Skeletal muscle satellite cell (primary cell): Measurements from ENCODE around the gene CCDC93.
"Not testable (repeated sequence)": the region's sequence is repeated elsewhere in the genome, so short reads cannot be mapped to it uniquely, and the experiment has no call there.

ENCODE experiments used
- H3K27me3 ChIP-seq: 2 replicates; pipeline ENCODE4 v1.7.0; 2013; ENCODE audit warnings: low read length; ENCODE audit not compliant: control insufficient read depth, insufficient read depth
- H3K36me3 ChIP-seq: 2 replicates; pipeline ENCODE4 v1.7.0; 2013; ENCODE audit warnings: mild to moderate bottlenecking, control low read depth, low read length; ENCODE audit not compliant: insufficient read depth
- H3K4me1 ChIP-seq: 2 replicates; pipeline ENCODE4 v1.7.0; 2013; ENCODE audit warnings: low read length; ENCODE audit not compliant: control insufficient read depth, insufficient read depth
- H3K4me2 ChIP-seq: 2 replicates; pipeline ENCODE4 v1.7.0; 2013; ENCODE audit warnings: mild to moderate bottlenecking, low read length
- H3K4me3 ChIP-seq: 2 replicates; pipeline ENCODE4 v1.7.0; 2013; ENCODE audit warnings: low read length
- H3K9ac ChIP-seq: 2 replicates; pipeline ENCODE4 v1.7.0; 2013; ENCODE audit warnings: mild to moderate bottlenecking, low read depth, low read length, moderate library complexity
- H3K9me3 ChIP-seq: replicated peaks from 2 replicates; pipeline ENCODE4 v1.7.0; 2013; ENCODE audit warnings: mild to moderate bottlenecking, control low read depth, low read length

Gene CCDC93

GRCh38 chr2:117931978-117932377 is 81.9 kb downstream of the CCDC93 start:
- H3K4me1 ChIP-seq, result no peaks in the 10 kb centered on the region
- no peaks in the 10 kb centered on the region for H3K9me3 ChIP-seq
- peaks cover 73% of the 10 kb centered on the region for H3K36me3 ChIP-seq
- no peak overlapping the region for H3K4me3 ChIP-seq
- H3K27me3 ChIP-seq, result no peaks in the 10 kb centered on the region
- no peak overlapping the region for H3K9ac ChIP-seq
- H3K4me2 ChIP-seq, result no peak overlapping the region

- H3K4me2 ChIP-seq, result no peak overlapping the region
- H3K36me3 ChIP-seq, result peaks cover 68% of the 10 kb centered on the region
- H3K4me1 ChIP-seq, result no peaks in the 10 kb centered on the region
- H3K9me3 ChIP-seq, result no peaks in the 10 kb centered on the region
- no peak overlapping the region for H3K4me3 ChIP-seq
- H3K9ac ChIP-seq, result no peak overlapping the region
- H3K27me3 ChIP-seq, result no peaks in the 10 kb centered on the region
Measured at GRCh38 chr2:117931266-117931665, 82.6 kb downstream of the CCDC93 start.

- no peak overlapping the region for H3K4me3 ChIP-seq
- H3K36me3 ChIP-seq, result peaks cover 64% of the 10 kb centered on the region
- H3K4me1 ChIP-seq, result no peaks in the 10 kb centered on the region
- H3K9me3 ChIP-seq, result no peaks in the 10 kb centered on the region
- H3K9ac ChIP-seq, result no peak overlapping the region
- H3K27me3 ChIP-seq, result no peaks in the 10 kb centered on the region
- H3K4me2 ChIP-seq, result no peak overlapping the region
Measured at GRCh38 chr2:117930775-117931174, 83.1 kb downstream of the CCDC93 start.

DNA sequence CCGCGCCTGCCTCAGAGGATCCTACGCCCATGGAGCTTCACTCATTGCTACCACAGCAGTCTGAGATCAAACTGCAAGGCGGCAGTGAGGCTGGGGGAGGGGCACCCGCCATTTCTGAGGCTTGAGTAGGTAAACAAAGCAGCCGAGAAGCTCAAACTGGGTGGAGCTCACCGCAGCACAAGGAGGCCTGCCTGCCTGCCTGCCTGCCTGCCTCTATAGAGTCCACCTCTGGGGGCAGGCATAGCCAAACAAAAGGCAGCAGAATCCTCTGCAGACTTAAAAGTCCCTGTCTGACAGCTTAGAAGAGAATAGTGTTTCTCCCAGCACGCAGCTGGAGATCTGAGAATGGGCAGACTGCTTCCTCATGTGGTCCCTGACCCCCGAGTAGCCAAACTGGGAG is 90.4 kb downstream of the CCDC93 start:
- H3K9me3 ChIP-seq, H3K4me1 ChIP-seq, H3K27me3 ChIP-seq, H3K4me3 ChIP-seq, H3K9ac ChIP-seq, H3K4me2 ChIP-seq: not testable (repeated sequence)
- peaks cover 30% of the 10 kb centered on the region for H3K36me3 ChIP-seq

DNA sequence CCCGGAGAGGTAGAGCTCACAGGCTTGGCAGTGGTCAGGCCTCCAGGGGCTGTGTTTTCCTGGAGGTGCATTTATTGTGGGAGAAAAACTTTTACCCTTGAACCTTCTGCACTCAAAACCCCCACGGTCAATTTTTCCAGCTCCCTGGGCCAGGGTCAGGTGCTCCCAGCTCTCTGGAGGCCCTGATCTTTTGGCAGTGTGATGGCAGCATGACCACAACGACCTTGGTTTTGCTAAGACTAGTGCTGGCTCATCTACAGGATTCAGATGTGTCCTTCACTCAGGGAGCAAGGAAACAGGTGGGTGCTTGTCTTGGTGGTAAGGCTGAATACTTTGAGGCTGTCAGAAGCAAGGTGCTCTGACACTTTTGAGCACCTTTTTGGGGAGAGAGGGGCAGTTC is 92.3 kb downstream of the CCDC93 start:
- no peaks in the 10 kb centered on the region for H3K27me3 ChIP-seq
- peaks cover 43% of the 10 kb centered on the region for H3K36me3 ChIP-seq
- no peak overlapping the region for H3K9ac ChIP-seq
- H3K4me3 ChIP-seq, result no peak overlapping the region
- H3K4me2 ChIP-seq, result no peak overlapping the region
- no peaks in the 10 kb centered on the region for H3K4me1 ChIP-seq
- no peaks in the 10 kb centered on the region for H3K9me3 ChIP-seq

- Histone ChIP-seq H3K4me1 (no peaks in the 10 kb centered on the region), H3K27me3 (no peaks in the 10 kb centered on the region), H3K9ac (no peak overlapping the region), H3K36me3 (peaks cover 51% of the 10 kb centered on the region), H3K4me3 (no peak overlapping the region), H3K4me2 (no peak overlapping the region), H3K9me3 (no peaks in the 10 kb centered on the region)
Measured at GRCh38 chr2:117918608-117919007, 95.3 kb downstream of the CCDC93 start.

DNA sequence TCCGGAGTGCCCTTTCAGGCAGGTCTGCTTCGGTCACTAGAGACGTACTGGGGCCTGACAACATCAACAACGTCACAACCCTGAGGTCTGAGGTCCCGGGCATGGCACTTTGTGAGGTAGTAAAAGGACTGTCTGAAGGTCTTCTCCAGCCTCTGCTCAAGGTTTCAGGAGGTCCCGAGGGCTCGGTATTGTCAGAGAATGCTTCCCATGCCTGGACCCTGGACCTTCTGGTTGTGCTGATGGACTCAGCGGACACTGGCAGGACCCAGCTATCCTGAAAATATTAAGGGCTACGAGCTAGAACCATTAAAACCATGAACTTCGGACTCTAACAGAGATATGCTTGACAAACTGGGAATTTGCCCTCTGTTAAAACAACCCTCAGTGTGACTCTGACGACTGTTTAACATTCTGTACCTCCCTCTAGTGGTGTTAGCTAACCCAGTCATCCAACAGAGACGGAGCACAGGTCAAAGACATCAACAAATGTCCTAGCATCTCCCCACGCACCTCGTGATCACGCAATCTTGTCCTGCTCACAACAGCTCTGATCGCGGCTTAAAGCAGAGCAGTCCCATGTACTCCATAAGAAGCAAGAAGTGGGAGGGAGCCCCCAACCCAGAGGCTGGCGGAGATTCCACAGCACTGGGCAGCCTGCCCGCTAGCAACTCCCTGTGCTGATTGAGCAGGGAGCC is 96.5 kb downstream of the CCDC93 start:
- Histone ChIP-seq H3K4me3 (no peak overlapping the region), H3K9me3 (no peaks in the 10 kb centered on the region), H3K36me3 (peaks cover 48% of the 10 kb centered on the region), H3K4me2 (no peak overlapping the region), H3K4me1 (no peaks in the 10 kb centered on the region), H3K27me3 (no peaks in the 10 kb centered on the region), H3K9ac (no peak overlapping the region)

DNA sequence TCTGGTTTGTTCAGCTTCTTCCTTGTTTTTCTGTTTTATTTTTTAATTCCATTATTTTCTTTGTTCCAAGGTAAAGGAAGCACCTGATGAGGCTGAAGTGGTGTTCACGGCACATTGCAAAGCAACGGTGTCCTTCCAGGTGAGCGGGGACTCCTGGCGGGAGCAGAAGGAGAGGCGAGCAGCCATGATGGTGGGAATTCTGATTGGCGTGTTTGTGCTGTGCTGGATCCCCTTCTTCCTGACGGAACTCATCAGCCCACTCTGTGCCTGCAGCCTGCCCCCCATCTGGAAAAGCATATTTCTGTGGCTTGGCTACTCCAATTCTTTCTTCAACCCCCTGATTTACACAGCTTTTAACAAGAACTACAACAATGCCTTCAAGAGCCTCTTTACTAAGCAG is 110.9 kb downstream of the CCDC93 start:
- Histone ChIP-seq H3K9me3 (no peaks in the 10 kb centered on the region), H3K4me3 (no peak overlapping the region), H3K4me1 (no peaks in the 10 kb centered on the region), H3K27me3 (no peaks in the 10 kb centered on the region), H3K4me2 (no peak overlapping the region), H3K9ac (no peak overlapping the region), H3K36me3 (no peaks in the 10 kb centered on the region)

GRCh38 chr2:117888897-117889296 is 125.0 kb downstream of the CCDC93 start:
- Histone ChIP-seq H3K9me3 (no peaks in the 10 kb centered on the region), H3K4me2 (no peak overlapping the region), H3K27me3 (peaks cover 20% of the 10 kb centered on the region), H3K4me3 (no peak overlapping the region), H3K9ac (no peak overlapping the region), H3K36me3 (no peaks in the 10 kb centered on the region), H3K4me1 (no peaks in the 10 kb centered on the region)

DNA sequence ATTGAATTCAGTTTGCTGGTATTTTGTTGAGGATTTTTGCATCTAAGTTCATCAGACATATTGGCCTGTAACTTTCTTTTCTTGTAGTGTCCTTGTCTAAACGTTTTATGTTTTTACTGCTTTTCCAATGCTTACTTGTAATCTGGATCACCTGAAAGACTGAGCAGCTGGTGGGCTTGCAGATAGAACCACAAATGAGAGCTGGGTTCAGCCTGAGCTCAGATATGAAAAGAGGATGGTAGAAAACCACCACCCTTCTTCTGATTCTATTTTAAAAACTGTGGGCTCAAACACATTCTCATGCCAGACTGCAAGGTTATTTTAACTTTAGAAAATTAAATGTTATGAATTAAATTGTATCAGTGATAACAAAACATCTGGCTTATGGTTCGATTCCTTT is 128.6 kb downstream of the CCDC93 start:
- peaks cover 23% of the 10 kb centered on the region for H3K27me3 ChIP-seq
- H3K9ac ChIP-seq, result no peak overlapping the region
- no peaks in the 10 kb centered on the region for H3K4me1 ChIP-seq
- H3K4me2 ChIP-seq, result no peak overlapping the region
- no peaks in the 10 kb centered on the region for H3K9me3 ChIP-seq
- H3K36me3 ChIP-seq, result no peaks in the 10 kb centered on the region
- H3K4me3 ChIP-seq, result no peak overlapping the region

DNA sequence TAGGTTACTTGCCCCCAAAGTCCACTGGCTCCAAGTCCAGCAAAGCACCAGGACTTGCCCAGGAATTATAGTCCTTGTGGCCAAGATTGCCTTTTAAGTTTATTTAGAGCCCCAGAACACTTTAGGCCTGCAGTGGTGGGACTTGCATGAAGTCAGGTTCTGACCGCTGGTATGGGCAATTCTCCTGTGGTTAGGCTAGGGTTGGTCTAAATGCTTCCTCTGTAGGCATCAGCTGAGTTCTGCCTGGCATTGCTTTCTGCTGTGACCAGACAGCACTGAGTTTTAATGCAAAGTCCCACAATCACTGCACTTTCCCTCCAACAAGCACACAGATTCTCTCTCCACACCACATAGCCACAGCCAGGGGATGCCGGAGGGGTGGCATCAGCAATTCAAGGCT is 134.9 kb downstream of the CCDC93 start:
- H3K9me3 ChIP-seq, result no peaks in the 10 kb centered on the region
- H3K4me2 ChIP-seq, result no peak overlapping the region
- H3K9ac ChIP-seq, result no peak overlapping the region
- H3K4me3 ChIP-seq, result no peak overlapping the region
- no peaks in the 10 kb centered on the region for H3K4me1 ChIP-seq
- no peaks in the 10 kb centered on the region for H3K36me3 ChIP-seq
- peaks cover 29% of the 10 kb centered on the region for H3K27me3 ChIP-seq

DNA sequence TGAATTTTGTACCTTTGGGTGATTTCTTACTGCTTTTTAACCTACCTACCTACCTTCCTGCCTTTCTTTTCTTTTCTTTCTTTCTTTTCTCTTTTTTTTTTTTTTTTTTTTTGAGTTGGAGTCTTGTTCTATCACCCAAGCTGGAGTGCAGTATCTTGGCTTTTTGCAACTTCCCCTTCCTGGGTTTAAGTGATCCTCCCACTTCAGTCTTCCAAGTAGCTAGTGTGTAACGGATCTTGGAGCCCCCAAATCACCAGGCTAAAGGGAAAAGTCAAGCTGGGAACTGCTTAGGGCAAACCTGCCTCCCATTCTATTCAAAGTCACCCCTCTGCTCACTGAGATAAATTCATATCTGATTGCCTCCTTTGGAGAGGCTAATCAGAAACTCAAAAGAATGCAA is 138.1 kb downstream of the CCDC93 start:
- H3K4me2 ChIP-seq, result no peak overlapping the region
- H3K36me3 ChIP-seq, result no peaks in the 10 kb centered on the region
- peaks cover 26% of the 10 kb centered on the region for H3K27me3 ChIP-seq
- no peak overlapping the region for H3K9ac ChIP-seq
- no peak overlapping the region for H3K4me3 ChIP-seq
- no peaks in the 10 kb centered on the region for H3K9me3 ChIP-seq
- H3K4me1 ChIP-seq, result no peaks in the 10 kb centered on the region
